A549 (cell line): ENCODE results near the gene CCDC188.

ENCODE experiments used
- EHMT2 ChIP-seq: fragments of 200-600 bp; sonication (generic); IDR thresholded peaks from 2 replicates; pipeline ENCODE4 v1.6.1; 2016; ENCODE audit warnings: antibody characterized with exemption, low read depth, mild to moderate bottlenecking, moderate library complexity
- EP300 ChIP-seq, 2 experiments: fragments of >200 bp; sonication (Bioruptor Twin); formaldehyde crosslinking; IDR thresholded peaks; 2 replicates in 1 of 2; 3 replicates in 1 of 2; pipeline ENCODE4 v1.6.1; 2016 to 2017
- HDAC2 ChIP-seq: fragments of 200-600 bp; sonication (generic); IDR thresholded peaks from 2 replicates; pipeline ENCODE4 v1.6.1; 2016
- HOXB13 ChIP-seq: fragments of 250-450 bp; sonication (Bioruptor Pico); IDR thresholded peaks from 2 replicates; pipeline ENCODE4 v1.5.0; 2020; ENCODE audit warnings: low read depth, mild to moderate bottlenecking, moderate library complexity
- JUNB ChIP-seq: fragments of >200 bp; sonication (Bioruptor Twin); formaldehyde crosslinking; IDR thresholded peaks from 2 replicates; pipeline ENCODE4 v1.6.1; 2016
- MAFK ChIP-seq: fragments of 450-650 bp; IDR thresholded peaks from 2 replicates; pipeline ENCODE4 v1.6.1; 2014; ENCODE audit not compliant: partially characterized antibody
- NR3C1 ChIP-seq: fragments of >200 bp; sonication (Bioruptor Twin); formaldehyde crosslinking; IDR thresholded peaks from 3 replicates; pipeline ENCODE4 v1.6.1; 2017
- RAD21 ChIP-seq, 2 experiments: fragments of >200 bp in 1 of 2; sonication (Bioruptor Twin) in 1 of 2; formaldehyde crosslinking in 1 of 2; IDR thresholded peaks in 1 of 2; conservative IDR thresholded peaks in 1 of 2; 2 replicates in 1 of 2; 3 replicates in 1 of 2; pipeline ENCODE4 v1.6.1; 2012 to 2018; ENCODE audit warnings: inconsistent platforms in 1 of 2
- RFX5 ChIP-seq: fragments of 450-650 bp; IDR thresholded peaks from 2 replicates; pipeline ENCODE4 v1.7.1; 2014; ENCODE audit warnings: antibody characterized with exemption, mild to moderate bottlenecking, moderate library complexity
- TF ChIP-seq, protein P1 (sequence below): fragments of >200 bp; sonication (Bioruptor Twin); formaldehyde crosslinking; IDR thresholded peaks from 3 replicates; pipeline ENCODE4 v1.5.1; 2016
- TF ChIP-seq, protein P2 (sequence below): IDR thresholded peaks from 2 replicates; pipeline ENCODE4 v1.6.1; 2012
- TF ChIP-seq, protein P3 (sequence below): IDR thresholded peaks from 2 replicates; pipeline ENCODE4 v1.6.1; 2012
- TF ChIP-seq, protein P4 (sequence below): fragments of 200-600 bp; sonication (generic); IDR thresholded peaks from 2 replicates; pipeline ENCODE4 v1.6.1; 2016; ENCODE audit warnings: antibody characterized with exemption, mild to moderate bottlenecking, moderate library complexity

DNA sequence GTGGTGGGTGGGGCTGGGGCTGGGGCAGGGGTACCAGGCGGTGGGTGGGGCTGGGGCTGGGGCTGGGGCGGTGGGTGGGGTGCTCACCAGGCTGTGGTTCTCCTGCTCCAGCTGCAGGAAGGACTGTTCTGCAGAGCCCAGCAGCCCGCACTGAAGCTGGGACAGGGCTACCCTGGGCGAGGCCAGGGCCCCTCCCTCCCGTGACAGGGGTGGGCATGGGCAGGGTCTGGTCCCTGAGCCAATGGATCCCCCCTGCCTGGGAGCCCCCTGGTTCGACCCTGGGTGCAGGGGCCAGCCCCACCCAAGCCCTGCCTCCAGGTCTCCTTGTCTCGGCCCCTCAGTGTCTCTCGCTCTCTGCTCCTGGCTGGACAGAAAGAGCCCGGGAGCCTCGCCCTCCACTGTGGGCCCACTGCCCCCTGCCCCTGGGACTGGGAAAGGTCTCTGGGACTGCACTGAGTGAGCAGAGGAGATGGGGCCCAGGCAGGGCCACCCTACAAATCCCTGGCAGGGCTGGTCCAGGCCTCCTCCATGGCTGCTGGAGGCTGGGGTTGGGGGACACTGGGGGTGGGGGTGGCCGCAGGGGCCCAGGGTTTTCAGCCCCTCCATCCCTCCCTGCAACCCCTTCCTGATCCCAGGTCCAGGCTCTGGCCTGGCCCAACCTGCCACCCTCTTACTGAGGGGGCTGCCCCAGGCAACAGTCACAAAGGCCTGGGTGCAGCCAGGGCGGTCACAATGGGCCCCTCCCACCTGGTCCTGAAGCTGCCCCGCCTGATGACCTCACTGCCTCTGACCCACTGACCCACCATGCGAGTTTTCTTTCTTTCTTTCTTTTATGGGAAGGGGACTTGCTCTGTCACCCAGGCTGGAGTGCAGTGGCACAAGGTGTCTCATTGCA lies at the start of gene CCDC188:
- TF ChIP-seq, protein P1, sequence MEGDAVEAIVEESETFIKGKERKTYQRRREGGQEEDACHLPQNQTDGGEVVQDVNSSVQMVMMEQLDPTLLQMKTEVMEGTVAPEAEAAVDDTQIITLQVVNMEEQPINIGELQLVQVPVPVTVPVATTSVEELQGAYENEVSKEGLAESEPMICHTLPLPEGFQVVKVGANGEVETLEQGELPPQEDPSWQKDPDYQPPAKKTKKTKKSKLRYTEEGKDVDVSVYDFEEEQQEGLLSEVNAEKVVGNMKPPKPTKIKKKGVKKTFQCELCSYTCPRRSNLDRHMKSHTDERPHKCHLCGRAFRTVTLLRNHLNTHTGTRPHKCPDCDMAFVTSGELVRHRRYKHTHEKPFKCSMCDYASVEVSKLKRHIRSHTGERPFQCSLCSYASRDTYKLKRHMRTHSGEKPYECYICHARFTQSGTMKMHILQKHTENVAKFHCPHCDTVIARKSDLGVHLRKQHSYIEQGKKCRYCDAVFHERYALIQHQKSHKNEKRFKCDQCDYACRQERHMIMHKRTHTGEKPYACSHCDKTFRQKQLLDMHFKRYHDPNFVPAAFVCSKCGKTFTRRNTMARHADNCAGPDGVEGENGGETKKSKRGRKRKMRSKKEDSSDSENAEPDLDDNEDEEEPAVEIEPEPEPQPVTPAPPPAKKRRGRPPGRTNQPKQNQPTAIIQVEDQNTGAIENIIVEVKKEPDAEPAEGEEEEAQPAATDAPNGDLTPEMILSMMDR = no peak
- no peak for TF ChIP-seq EHMT2
- TF ChIP-seq, protein P2, sequence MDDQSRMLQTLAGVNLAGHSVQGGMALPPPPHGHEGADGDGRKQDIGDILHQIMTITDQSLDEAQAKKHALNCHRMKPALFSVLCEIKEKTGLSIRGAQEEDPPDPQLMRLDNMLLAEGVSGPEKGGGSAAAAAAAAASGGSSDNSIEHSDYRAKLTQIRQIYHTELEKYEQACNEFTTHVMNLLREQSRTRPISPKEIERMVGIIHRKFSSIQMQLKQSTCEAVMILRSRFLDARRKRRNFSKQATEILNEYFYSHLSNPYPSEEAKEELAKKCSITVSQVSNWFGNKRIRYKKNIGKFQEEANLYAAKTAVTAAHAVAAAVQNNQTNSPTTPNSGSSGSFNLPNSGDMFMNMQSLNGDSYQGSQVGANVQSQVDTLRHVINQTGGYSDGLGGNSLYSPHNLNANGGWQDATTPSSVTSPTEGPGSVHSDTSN = no peak
- TF ChIP-seq HOXB13 (CRISPR knock-in tag) = no peak
- no peak for TF ChIP-seq RAD21 (conservative IDR thresholded peaks at IDR 0.05 in 1 of 2, IDR thresholded peaks at IDR 0.05 in 1 of 2)
- TF ChIP-seq NR3C1 = no peak
- no peak for TF ChIP-seq MAFK
- TF ChIP-seq, protein P3, sequence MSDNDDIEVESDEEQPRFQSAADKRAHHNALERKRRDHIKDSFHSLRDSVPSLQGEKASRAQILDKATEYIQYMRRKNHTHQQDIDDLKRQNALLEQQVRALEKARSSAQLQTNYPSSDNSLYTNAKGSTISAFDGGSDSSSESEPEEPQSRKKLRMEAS = no peak
- TF ChIP-seq, protein P4, sequence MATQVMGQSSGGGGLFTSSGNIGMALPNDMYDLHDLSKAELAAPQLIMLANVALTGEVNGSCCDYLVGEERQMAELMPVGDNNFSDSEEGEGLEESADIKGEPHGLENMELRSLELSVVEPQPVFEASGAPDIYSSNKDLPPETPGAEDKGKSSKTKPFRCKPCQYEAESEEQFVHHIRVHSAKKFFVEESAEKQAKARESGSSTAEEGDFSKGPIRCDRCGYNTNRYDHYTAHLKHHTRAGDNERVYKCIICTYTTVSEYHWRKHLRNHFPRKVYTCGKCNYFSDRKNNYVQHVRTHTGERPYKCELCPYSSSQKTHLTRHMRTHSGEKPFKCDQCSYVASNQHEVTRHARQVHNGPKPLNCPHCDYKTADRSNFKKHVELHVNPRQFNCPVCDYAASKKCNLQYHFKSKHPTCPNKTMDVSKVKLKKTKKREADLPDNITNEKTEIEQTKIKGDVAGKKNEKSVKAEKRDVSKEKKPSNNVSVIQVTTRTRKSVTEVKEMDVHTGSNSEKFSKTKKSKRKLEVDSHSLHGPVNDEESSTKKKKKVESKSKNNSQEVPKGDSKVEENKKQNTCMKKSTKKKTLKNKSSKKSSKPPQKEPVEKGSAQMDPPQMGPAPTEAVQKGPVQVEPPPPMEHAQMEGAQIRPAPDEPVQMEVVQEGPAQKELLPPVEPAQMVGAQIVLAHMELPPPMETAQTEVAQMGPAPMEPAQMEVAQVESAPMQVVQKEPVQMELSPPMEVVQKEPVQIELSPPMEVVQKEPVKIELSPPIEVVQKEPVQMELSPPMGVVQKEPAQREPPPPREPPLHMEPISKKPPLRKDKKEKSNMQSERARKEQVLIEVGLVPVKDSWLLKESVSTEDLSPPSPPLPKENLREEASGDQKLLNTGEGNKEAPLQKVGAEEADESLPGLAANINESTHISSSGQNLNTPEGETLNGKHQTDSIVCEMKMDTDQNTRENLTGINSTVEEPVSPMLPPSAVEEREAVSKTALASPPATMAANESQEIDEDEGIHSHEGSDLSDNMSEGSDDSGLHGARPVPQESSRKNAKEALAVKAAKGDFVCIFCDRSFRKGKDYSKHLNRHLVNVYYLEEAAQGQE = no peak
- no peak for TF ChIP-seq RFX5
- TF ChIP-seq EP300 (IDR thresholded peaks at IDR 0.05) = no peak
- TF ChIP-seq JUNB = no peak
- TF ChIP-seq HDAC2 = no peak
